HFF-Myc (cell line): ENCODE data around the gene MINDY4B.

Experiments
- DNase-seq: peaks from one replicate; pipeline ENCODE4 v3.0.0-alpha.2; 2011; ENCODE audit warnings: low read depth; ENCODE audit errors: extremely low read depth
- H3K4me3 ChIP-seq: replicated peaks from 2 replicates; pipeline ENCODE4 v1.5.1; 2011; ENCODE audit warnings: low read depth, mild to moderate bottlenecking, control low read depth, low read length
- CTCF ChIP-seq: IDR thresholded peaks from 2 replicates; pipeline ENCODE4 v1.5.1; 2012; ENCODE audit warnings: mild to moderate bottlenecking, low read depth, low read length, control low read depth; ENCODE audit errors: missing control alignments

The MINDY4B gene

GRCh38 chr3:150902988-150903387 lies 2.3 kb downstream of the MINDY4B start:
- DNase-seq: no peak
- TF ChIP-seq CTCF: no peak
- no peak overlapping the region for H3K4me3 ChIP-seq

- no peak for DNase-seq
- no peak overlapping the region for H3K4me3 ChIP-seq
- TF ChIP-seq CTCF: no peak
Observed at GRCh38 chr3:150901793-150902192, 3.4 kb downstream of the MINDY4B start.

GRCh38 chr3:150899141-150899540 lies 6.1 kb downstream of the MINDY4B start:
- TF ChIP-seq CTCF: no peak
- no peak overlapping the region for H3K4me3 ChIP-seq
- DNase-seq: no peak

- no peak for DNase-seq
- H3K4me3 ChIP-seq: no peak overlapping the region
Observed at GRCh38 chr3:150898046-150898754, 7.0 kb downstream of the MINDY4B start.

GRCh38 chr3:150897592-150897991 lies 7.6 kb downstream of the MINDY4B start:
- no peak overlapping the region for H3K4me3 ChIP-seq
- no peak for DNase-seq
- no peak for TF ChIP-seq CTCF

More at GRCh38 chr3:150898046-150898754, 7.0 kb downstream of the MINDY4B start:
- TF ChIP-seq CTCF: no peak

GRCh38 chr3:150890831-150891230 lies 14.4 kb downstream of the MINDY4B start:
- no peak overlapping the region for H3K4me3 ChIP-seq
- no peak for TF ChIP-seq CTCF
- no peak for DNase-seq

- DNase-seq: no peak
- no peak for TF ChIP-seq CTCF
- H3K4me3 ChIP-seq: no peak overlapping the region
Observed at GRCh38 chr3:150890295-150890694, 14.9 kb downstream of the MINDY4B start.
